Effector memory CD4-positive, alpha-beta T cell (primary cell): ENCODE results near the gene SYNPO2.

Experiments
- DNase-seq, 3 donors: peaks; one replicate each; pipeline ENCODE4 v3.0.0-alpha.2; 2020
- H3K27ac ChIP-seq: 2 replicates; pipeline ENCODE4 v1.7.0; 2013; ENCODE audit warnings: mild to moderate bottlenecking, low read length, moderate library complexity; ENCODE audit not compliant: insufficient read depth, poor library complexity, severe bottlenecking
- H3K27me3 ChIP-seq: replicated peaks from 2 replicates; pipeline ENCODE4 v1.7.0; 2013; ENCODE audit warnings: mild to moderate bottlenecking, low read length; ENCODE audit not compliant: insufficient read depth, control insufficient read depth, poor library complexity, severe bottlenecking
- H3K36me3 ChIP-seq: 2 replicates; pipeline ENCODE4 v1.7.0; 2013; ENCODE audit warnings: mild to moderate bottlenecking, low read length, moderate library complexity; ENCODE audit not compliant: control insufficient read depth, insufficient read depth
- H3K4me1 ChIP-seq: 2 replicates; pipeline ENCODE4 v1.7.0; 2013; ENCODE audit warnings: low read length, mild to moderate bottlenecking; ENCODE audit not compliant: control insufficient read depth, insufficient read depth, poor library complexity, severe bottlenecking
- H3K4me3 ChIP-seq: 2 replicates; pipeline ENCODE4 v1.7.0; 2013; ENCODE audit warnings: low read length, low read depth, mild to moderate bottlenecking; ENCODE audit not compliant: insufficient read depth, poor library complexity, severe bottlenecking
- H3K9me3 ChIP-seq: 2 replicates; pipeline ENCODE4 v1.7.0; 2013; ENCODE audit warnings: mild to moderate bottlenecking, low read length, moderate library complexity; ENCODE audit not compliant: control insufficient read depth
- total RNA-seq, 3 donors: gene quantifications; one replicate each; lab custom pipeline; 2026; lab: John Stamatoyannopoulos, UW

Gene SYNPO2, protein sequence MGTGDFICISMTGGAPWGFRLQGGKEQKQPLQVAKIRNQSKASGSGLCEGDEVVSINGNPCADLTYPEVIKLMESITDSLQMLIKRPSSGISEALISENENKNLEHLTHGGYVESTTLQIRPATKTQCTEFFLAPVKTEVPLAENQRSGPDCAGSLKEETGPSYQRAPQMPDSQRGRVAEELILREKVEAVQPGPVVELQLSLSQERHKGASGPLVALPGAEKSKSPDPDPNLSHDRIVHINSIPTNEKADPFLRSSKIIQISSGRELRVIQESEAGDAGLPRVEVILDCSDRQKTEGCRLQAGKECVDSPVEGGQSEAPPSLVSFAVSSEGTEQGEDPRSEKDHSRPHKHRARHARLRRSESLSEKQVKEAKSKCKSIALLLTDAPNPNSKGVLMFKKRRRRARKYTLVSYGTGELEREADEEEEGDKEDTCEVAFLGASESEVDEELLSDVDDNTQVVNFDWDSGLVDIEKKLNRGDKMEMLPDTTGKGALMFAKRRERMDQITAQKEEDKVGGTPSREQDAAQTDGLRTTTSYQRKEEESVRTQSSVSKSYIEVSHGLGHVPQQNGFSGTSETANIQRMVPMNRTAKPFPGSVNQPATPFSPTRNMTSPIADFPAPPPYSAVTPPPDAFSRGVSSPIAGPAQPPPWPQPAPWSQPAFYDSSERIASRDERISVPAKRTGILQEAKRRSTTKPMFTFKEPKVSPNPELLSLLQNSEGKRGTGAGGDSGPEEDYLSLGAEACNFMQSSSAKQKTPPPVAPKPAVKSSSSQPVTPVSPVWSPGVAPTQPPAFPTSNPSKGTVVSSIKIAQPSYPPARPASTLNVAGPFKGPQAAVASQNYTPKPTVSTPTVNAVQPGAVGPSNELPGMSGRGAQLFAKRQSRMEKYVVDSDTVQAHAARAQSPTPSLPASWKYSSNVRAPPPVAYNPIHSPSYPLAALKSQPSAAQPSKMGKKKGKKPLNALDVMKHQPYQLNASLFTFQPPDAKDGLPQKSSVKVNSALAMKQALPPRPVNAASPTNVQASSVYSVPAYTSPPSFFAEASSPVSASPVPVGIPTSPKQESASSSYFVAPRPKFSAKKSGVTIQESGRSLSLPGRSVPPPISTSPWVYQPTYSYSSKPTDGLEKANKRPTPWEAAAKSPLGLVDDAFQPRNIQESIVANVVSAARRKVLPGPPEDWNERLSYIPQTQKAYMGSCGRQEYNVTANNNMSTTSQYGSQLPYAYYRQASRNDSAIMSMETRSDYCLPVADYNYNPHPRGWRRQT
- 0.86 to 2.7 (median 1.7) reads per million in 3 donors for total RNA-seq

DNA sequence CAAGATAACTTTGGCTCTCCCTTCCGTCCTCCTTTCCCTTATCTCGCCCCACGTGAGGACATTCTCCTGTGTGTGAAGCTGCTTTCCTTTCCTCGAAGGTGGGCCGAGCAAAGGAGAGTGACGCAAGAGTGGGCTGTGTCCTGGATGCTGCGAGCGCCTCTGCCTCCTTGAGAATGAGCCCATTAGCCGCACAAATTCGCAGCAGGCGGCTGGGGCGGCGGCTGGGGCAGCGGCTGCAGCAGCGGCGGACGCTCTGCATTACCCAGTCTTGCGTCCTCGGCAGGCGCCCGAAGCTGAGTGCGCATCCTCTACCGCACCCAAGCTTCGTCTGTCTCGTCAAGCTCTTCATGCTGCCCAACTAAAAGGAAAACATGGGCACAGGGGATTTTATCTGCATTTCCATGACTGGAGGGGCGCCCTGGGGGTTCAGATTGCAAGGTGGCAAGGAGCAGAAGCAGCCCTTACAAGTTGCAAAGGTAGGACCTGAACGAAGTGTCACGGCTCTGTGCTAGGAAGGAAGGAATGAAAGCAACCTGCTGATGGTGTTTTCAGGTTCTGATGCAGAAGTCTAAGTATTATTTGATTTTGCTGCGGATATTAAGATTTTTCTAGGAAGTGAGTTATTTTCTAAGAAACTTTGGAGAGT, at the start of gene SYNPO2:
TSS of gene SYNPO2 (plus strand) at position 189 of the 646 bp plus-strand sequence. CDS start at position 372, 183 bp downstream.
- Histone ChIP-seq H3K4me3 (peak within 1 kb of the TSS; percentile 43), H3K36me3 (no peaks in the 10 kb centered on the region), H3K27me3 (no peaks in the 10 kb centered on the region), H3K4me1 (no peaks in the 10 kb centered on the region), H3K27ac (no peak within 1 kb of the TSS), H3K9me3 (no peaks in the 10 kb centered on the region)
- no peak for DNase-seq

DNA sequence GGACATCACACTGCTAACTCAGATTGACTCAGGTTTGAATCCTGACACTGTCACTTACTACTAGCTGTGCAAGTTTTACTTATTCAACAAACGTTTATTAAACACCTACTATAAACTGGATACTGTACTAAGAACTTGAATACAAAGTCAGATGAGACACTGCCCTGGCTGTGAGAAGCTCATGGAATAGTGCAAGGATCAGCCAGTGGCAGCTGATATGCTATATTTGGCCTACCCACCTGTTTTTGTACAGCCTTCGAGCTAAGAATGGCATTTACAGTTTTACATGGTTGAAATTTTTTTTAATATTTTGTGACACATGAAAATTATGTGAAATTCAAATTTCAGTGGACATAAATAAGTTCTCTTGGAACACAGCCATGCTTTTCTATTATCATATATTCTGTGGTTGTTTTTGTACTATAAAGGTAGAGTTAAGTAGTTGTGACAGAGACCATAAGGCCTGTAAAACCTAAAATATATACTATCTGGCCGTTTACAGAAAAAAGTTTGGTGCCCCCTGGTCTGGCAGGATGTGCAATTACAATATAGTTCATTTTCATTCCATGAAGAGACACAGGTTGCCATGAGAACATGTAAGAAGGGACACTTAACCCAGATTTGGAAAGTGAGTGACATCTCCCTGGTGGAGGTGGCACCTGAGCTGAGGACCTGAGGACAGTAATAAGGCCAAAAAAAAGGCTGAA, 49.3 kb upstream of the SYNPO2 start:
- Histone ChIP-seq H3K27ac (no peak overlapping the region), H3K9me3 (no peaks in the 10 kb centered on the region), H3K27me3 (no peaks in the 10 kb centered on the region), H3K4me3 (no peak overlapping the region), H3K4me1 (peaks cover 6% of the 10 kb centered on the region), H3K36me3 (no peaks in the 10 kb centered on the region)
- DNase-seq = no peak

GRCh38 chr4:118842055-118842454, 46.6 kb upstream of the SYNPO2 start:
- H3K36me3 ChIP-seq = no peaks in the 10 kb centered on the region
- no peaks in the 10 kb centered on the region for H3K4me1 ChIP-seq
- no peak overlapping the region for H3K27ac ChIP-seq
- no peaks in the 10 kb centered on the region for H3K9me3 ChIP-seq
- H3K4me3 ChIP-seq = no peak overlapping the region
- DNase-seq = no peak
- no peaks in the 10 kb centered on the region for H3K27me3 ChIP-seq

DNA sequence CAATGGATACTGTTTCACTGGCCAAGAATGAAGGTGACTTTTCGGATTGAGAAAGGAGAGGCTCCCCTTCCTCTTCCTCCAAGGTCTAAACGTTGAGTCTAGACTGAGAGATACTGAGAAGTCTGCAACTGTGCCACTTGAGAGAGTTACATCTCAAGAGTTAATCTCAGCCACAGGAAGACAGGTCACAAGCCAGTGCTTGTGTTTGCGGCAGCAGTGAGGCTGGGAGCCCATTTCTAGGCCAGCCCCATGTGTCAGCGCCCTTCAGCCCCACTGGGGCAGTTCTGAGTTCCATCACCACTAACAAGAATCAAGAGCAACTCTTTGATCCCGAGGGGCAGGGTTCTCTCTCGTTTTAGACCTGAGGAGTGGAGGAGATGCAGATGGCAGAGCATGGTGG, 45.4 kb upstream of the SYNPO2 start:
- H3K27ac ChIP-seq = no peak overlapping the region
- no peaks in the 10 kb centered on the region for H3K27me3 ChIP-seq
- DNase-seq = no peak
- H3K4me1 ChIP-seq = no peaks in the 10 kb centered on the region
- H3K4me3 ChIP-seq = no peak overlapping the region
- no peaks in the 10 kb centered on the region for H3K36me3 ChIP-seq
- H3K9me3 ChIP-seq = no peaks in the 10 kb centered on the region

DNA sequence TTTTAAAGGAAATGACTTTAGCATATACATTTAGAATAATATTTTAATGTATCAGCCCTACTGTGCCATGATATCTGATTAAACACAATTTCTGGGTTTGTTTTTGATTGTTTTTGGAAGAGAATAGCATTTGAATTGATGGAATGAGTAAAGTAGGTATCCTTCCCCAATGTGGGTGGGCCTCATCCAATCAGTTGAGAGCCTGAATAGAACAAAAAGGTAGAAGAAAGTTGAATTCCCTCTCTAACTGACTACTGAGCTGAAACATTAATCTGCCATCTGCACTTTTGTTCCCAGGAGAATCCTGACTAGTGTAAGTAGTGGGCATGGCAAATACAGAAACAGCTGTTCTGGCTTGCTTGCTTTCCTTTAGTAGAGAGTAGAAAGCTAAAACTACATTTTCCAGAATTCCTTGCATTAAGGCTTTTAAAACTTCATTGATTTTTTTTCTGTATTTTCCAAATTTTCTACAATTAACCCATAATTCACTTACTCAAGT, 43.1 kb upstream of the SYNPO2 start:
- H3K36me3 ChIP-seq = no peaks in the 10 kb centered on the region
- no peaks in the 10 kb centered on the region for H3K4me1 ChIP-seq
- no peaks in the 10 kb centered on the region for H3K27me3 ChIP-seq
- H3K4me3 ChIP-seq = no peak overlapping the region
- no peak overlapping the region for H3K27ac ChIP-seq
- no peak for DNase-seq
- H3K9me3 ChIP-seq = no peaks in the 10 kb centered on the region

- H3K36me3 ChIP-seq = no peaks in the 10 kb centered on the region
- no peak for DNase-seq
- no peak overlapping the region for H3K27ac ChIP-seq
Measured at GRCh38 chr4:118846979-118847378, 41.7 kb upstream of the SYNPO2 start.

DNA sequence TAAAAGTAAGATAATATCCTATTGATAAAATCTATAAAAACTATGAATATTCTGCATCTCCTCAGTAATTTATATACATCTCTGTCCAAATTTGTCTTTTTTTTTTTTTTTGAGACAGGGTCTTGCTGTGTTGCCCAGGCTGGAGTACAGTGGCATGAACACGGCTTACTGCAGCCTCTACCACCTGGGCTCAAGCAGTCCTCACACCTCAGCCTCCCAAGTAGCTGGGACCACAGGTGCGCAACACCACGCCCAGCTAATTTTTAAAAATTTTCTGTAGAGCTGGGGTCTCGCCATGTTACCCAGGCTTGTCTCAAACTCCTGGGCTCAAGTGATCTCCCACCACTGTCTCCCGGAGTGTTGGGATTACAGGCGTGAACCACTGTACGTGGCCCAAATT, 40.4 kb upstream of the SYNPO2 start:
- Histone ChIP-seq H3K27ac (no peak overlapping the region), H3K4me3 (no peak overlapping the region), H3K27me3 (no peaks in the 10 kb centered on the region), H3K36me3 (no peaks in the 10 kb centered on the region), H3K9me3 (no peaks in the 10 kb centered on the region), H3K4me1 (peaks cover 3% of the 10 kb centered on the region)
- no peak for DNase-seq

More at GRCh38 chr4:118846979-118847378, 41.7 kb upstream of the SYNPO2 start:
- Histone ChIP-seq H3K27me3 (no peaks in the 10 kb centered on the region), H3K9me3 (no peaks in the 10 kb centered on the region), H3K4me1 (peaks cover 3% of the 10 kb centered on the region), H3K4me3 (no peak overlapping the region)

- Histone ChIP-seq H3K9me3 (no peaks in the 10 kb centered on the region), H3K4me1 (peaks cover 3% of the 10 kb centered on the region), H3K27ac (no peak overlapping the region), H3K27me3 (no peaks in the 10 kb centered on the region), H3K4me3 (no peak overlapping the region), H3K36me3 (no peaks in the 10 kb centered on the region)
- DNase-seq = no peak
Measured at GRCh38 chr4:118848901-118849300, 39.8 kb upstream of the SYNPO2 start.
